Sigmoid colon (tissue), 4 donors: ENCODE measurements around the gene MYL3.

Source experiments
- CTCF ChIP-seq, 4 experiments: fragments of 450-650 bp in 3 of 4; fragments of 200-600 bp in 1 of 4; IDR thresholded peaks; one replicate each; pipeline ENCODE4 v1.5.1; 2016 to 2019; ENCODE audit warnings: antibody characterized with exemption in 4 of 4, mild to moderate bottlenecking in 3 of 4, moderate library complexity in 2 of 4
- EP300 ChIP-seq, 4 donors: sonication (generic); formaldehyde crosslinking; IDR thresholded peaks; one replicate each; pipeline ENCODE4 v1.6.1; 2017; ENCODE audit warnings: antibody characterized with exemption in 4 of 4
- POLR2A ChIP-seq, 2 donors: fragments of 450-650 bp; IDR thresholded peaks; one replicate each; pipeline ENCODE4 v1.6.1; 2016; ENCODE audit warnings: antibody characterized with exemption in 2 of 2, mild to moderate bottlenecking in 2 of 2, moderate library complexity in 2 of 2
- POLR2AphosphoS5 ChIP-seq, 4 donors: sonication (generic); formaldehyde crosslinking; IDR thresholded peaks; one replicate each; pipeline ENCODE4 v1.6.1; 2017; ENCODE audit warnings: antibody characterized with exemption in 4 of 4

DNA sequence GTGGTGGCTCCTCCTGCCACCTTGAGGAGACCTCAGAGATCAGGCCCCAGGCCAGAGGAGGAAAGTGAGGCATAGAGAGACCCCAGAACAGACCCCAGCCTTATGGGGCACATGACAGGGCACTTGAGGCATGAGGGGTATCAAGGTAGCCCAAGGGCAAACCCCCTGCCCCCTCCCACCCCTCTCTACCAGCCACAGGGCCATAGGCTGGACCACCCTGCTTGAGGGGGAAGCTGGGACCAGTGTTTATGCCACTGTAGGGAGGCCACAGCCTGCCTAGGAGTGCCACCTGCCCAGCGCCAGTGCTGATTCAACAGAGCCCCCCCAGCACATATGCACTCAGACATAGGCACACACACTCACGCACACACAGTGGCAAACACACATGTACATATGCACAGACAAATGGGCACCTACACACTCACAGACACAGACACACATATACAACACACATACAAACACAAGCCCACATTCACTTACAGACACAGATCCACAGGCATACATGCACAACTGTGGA is 10.3 kb downstream of the MYL3 start:
- TF ChIP-seq CTCF (IDR thresholded peaks at IDR 0.05) (no peak), POLR2A (IDR thresholded peaks at IDR 0.05) (no peak), EP300 (IDR thresholded peaks at IDR 0.05) (no peak), POLR2AphosphoS5 (IDR thresholded peaks at IDR 0.05) (no peak)
